Measurements from ENCODE around the gene CAMSAP3. TPM values are rescaled to one million over a fixed set of nuclear protein-coding genes. Genes with fewer than 3 reads are reported as not detected.
A peak's percentile ranks its signal among the peaks of the same experiment; 100 is the strongest.

Gene CAMSAP3
- total RNA-seq, 4 donors from 2014 or later: 9.0 to 25.4 (median 14.2) TPM

DNA sequence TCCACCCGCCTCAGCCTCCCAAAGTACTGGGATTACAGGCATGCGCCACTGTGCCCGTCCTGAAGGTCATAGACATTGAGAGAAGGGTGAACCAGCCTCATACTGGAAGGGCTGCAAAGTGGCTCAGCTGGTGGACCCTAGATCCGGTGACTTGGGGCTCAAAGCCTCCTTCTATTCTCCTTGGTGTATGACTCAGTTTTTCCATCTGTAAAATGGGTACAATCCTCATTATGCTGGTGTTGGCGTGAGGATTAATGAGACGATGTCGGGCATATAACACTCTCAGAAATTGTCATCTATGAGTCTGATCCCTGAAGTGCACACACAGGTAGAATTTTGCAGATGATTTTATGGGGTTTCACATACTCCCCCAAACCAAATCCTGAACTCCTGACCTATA lies 5.8 kb upstream of the CAMSAP3 start:
- H3K4me3 ChIP-seq (replicated peaks in 1 of 3): no peak overlapping the region
- H3K9me3 ChIP-seq: no peaks in the 10 kb centered on the region
- DNase-seq: no peak
- H3K36me3 ChIP-seq: no peaks in the 10 kb centered on the region
- H3K27me3 ChIP-seq: no peaks in the 10 kb centered on the region
- intact Hi-C loops (cut with DNase I): no loop called here
- H3K27ac ChIP-seq: no peak overlapping the region
- 87 to 93% methylated on average over 7 of the region's 7 CpGs for WGBS, 2 donors
- TF ChIP-seq, protein P1, sequence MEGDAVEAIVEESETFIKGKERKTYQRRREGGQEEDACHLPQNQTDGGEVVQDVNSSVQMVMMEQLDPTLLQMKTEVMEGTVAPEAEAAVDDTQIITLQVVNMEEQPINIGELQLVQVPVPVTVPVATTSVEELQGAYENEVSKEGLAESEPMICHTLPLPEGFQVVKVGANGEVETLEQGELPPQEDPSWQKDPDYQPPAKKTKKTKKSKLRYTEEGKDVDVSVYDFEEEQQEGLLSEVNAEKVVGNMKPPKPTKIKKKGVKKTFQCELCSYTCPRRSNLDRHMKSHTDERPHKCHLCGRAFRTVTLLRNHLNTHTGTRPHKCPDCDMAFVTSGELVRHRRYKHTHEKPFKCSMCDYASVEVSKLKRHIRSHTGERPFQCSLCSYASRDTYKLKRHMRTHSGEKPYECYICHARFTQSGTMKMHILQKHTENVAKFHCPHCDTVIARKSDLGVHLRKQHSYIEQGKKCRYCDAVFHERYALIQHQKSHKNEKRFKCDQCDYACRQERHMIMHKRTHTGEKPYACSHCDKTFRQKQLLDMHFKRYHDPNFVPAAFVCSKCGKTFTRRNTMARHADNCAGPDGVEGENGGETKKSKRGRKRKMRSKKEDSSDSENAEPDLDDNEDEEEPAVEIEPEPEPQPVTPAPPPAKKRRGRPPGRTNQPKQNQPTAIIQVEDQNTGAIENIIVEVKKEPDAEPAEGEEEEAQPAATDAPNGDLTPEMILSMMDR (IDR thresholded peaks at IDR 0.05): no peak
- TF ChIP-seq POLR2A (IDR thresholded peaks at IDR 0.05): no peak
- H3K4me1 ChIP-seq: no peaks in the 10 kb centered on the region

DNA sequence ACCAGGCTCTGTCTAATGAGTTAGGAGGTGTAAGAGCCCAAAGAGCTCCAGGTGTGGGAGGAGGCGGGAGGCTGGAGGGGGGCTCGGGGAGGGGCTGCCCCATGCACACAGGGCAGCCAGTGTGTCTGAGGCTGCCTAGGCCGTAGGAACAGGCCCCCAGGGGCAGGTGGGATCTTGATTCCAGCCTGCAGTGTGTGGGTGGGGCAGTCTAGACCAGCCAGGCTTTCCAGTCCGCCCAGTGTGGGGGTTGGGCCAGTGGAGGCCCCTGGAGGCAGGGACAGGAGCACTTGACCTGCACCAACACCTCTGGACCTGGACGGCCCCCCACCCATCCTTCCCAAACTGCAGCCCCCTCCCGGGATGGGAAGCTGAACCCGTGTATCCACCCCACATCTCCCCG lies 5.4 kb upstream of the CAMSAP3 start:
- peak in 1 of 2 donors; percentile 24 for DNase-seq
- intact Hi-C loops (cut with DNase I): no loop called here
- no peak overlapping the region for H3K27ac ChIP-seq

DNA sequence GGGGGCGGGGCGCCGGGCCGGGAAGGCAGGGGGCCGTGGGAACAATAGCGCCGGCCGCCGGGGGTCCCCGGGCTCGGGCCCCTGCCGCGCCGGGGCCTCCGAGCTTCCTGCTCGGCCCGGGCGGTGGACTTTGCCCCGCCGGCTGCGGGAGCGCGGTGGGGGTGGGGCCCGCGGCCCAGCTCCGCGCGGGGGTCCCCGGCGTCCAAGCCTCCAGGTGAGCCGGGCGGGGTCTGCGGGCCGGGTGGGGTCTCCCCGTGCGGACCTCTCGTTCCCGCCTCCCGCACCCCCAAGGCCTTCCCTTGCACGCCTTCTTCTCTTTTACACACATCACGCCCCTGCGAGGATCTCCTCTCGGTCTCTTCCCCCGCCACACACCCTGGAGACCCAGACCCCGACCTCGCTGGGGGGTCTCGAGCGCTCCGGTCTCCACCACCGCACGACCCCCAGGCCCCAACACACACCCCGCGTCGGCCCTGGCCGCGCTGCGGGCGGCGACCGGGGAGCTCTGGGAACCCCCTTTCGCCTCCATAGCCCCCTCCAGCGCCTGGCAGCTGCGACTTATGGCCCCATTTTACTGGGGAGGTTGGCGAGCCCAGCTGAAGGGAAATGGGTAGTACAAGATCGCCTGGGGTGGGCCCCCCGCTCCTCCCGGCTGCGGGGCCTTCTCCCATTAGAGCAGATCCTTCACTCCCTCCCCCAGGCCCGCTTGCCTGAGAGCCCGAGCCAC lies 711 bp downstream of the CAMSAP3 start:
- Histone ChIP-seq H3K9me3 (no peaks in the 10 kb centered on the region), H3K4me3 (replicated peaks in 1 of 3) (peak overlapping the region in 2 of 3 donors; percentile 46 to 53), H3K36me3 (no peaks in the 10 kb centered on the region), H3K4me1 (peaks cover 0 to 9% of the 10 kb centered on the region in 2 donors), H3K27me3 (no peaks in the 10 kb centered on the region), H3K27ac (no peak overlapping the region)
- 4 to 6% methylated on average over 13 to 46 of the region's 70 CpGs for WGBS, 2 donors
- TF ChIP-seq, protein P1 (IDR thresholded peaks at IDR 0.05): no peak
- no peak for TF ChIP-seq POLR2A (IDR thresholded peaks at IDR 0.05)
- no peak for DNase-seq
- intact Hi-C loops (cut with DNase I): no loop called here

More for the DNA sequence above, 5.4 kb upstream of the CAMSAP3 start:
- H3K9me3 ChIP-seq: no peaks in the 10 kb centered on the region
- no peaks in the 10 kb centered on the region for H3K27me3 ChIP-seq
- no peak overlapping the region for H3K4me3 ChIP-seq (replicated peaks in 1 of 3)
- no peaks in the 10 kb centered on the region for H3K36me3 ChIP-seq
- WGBS, 2 donors: 28 to 40% methylated on average over 2 to 8 of the region's 8 CpGs
- TF ChIP-seq, protein P1 (IDR thresholded peaks at IDR 0.05): no peak
- TF ChIP-seq POLR2A (IDR thresholded peaks at IDR 0.05): no peak
- no peaks in the 10 kb centered on the region for H3K4me1 ChIP-seq

DNA sequence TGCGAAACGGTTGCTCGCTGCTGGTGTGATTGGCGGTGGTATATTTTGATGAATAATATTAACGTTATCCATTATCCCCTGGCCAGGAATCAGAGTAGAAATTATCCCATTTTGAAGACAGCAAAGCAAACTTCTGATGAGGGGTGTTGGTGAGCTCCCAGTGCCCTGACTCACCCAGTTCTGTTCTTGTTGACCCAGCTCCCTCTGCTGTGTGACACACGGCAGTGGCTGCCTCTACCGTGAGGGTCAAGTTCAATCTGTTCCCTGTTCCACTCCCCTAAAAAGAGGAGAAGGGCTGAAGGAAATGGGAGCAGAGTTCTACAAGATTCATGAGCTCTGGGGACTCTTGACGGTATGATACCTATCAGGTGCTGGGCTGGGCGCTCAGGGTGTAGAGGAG lies 2.0 kb downstream of the CAMSAP3 start:
- Histone ChIP-seq H3K9me3 (no peaks in the 10 kb centered on the region), H3K4me3 (replicated peaks in 1 of 3) (no peak overlapping the region), H3K27me3 (no peaks in the 10 kb centered on the region), H3K36me3 (no peaks in the 10 kb centered on the region), H3K27ac (no peak overlapping the region), H3K4me1 (peaks cover 4 to 14% of the 10 kb centered on the region in 2 donors)
- intact Hi-C loops (cut with DNase I): no loop called here
- TF ChIP-seq, protein P1 (IDR thresholded peaks at IDR 0.05): no peak
- TF ChIP-seq POLR2A (IDR thresholded peaks at IDR 0.05): no peak
- WGBS, 2 donors: 83 to 88% methylated on average over 9 of the region's 9 CpGs
- DNase-seq: no peak

DNA sequence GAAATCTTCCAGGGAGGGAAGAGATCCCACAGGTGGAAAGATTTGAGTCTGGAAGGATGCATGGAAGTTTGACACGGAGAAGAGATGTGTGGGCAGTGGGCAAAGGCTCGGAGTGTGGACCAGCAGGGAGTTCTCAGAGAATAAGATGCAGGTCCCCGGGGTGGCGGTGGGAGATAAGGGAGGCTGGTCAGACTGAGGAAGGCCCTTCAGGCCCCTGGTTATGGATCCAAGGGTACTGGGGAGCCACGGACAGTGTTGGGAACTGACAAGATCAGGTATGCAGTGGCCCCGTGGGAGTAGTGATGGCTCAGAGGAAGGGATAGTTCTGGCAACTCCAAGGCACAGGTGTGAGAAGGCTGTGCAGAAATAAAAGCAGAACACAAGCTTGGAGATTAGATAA lies 2.5 kb downstream of the CAMSAP3 start:
- intact Hi-C loops (cut with DNase I): no loop called here
- H3K4me1 ChIP-seq: peaks cover 8 to 17% of the 10 kb centered on the region in 2 donors
- H3K36me3 ChIP-seq: no peaks in the 10 kb centered on the region
- 74 to 82% methylated on average over 6 of the region's 6 CpGs for WGBS, 2 donors
- TF ChIP-seq, protein P1 (IDR thresholded peaks at IDR 0.05): no peak
- TF ChIP-seq POLR2A (IDR thresholded peaks at IDR 0.05): no peak
- H3K27ac ChIP-seq: no peak overlapping the region
- no peaks in the 10 kb centered on the region for H3K9me3 ChIP-seq
- no peaks in the 10 kb centered on the region for H3K27me3 ChIP-seq
- H3K4me3 ChIP-seq (replicated peaks in 1 of 3): no peak overlapping the region
- DNase-seq: no peak
